ENCODE data around the gene DCHS1. TPM values are rescaled to one million over a fixed set of nuclear protein-coding genes. Genes with fewer than 3 reads are reported as not detected.

The DCHS1 gene
- total RNA-seq, 3 donors from 2014 or later: 3.5 to 38.8 (median 6.0) TPM

DNA sequence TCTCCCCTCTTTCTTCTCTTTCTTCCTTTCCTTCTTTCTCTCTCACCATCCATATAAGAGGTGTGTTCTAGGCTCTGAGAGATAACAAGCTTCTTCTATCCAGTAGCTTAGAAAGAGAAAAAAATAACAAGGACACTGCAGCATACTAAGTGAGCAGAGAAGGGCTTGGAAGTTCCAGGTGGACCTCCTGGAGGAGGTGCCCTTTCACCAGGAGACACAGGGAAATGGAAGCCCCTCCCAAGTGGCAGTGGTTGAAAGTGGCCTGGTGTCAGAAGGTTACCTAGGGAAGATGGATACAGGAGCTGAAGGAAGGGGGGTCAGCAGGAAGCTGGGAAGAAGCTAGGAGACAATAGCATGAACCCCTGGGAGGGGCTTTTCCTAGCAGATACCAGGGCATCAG is 5.5 kb downstream of the DCHS1 start:
- no peak for DNase-seq
- Histone ChIP-seq H3K4me3 (no peak overlapping the region), H3K4me1 (ENCODE audit: low read depth) (peaks cover 15% of the 10 kb centered on the region), H3K36me3 (ENCODE audit: low read depth) (no peaks in the 10 kb centered on the region), H3K9me3 (no peaks in the 10 kb centered on the region)
- no peak for ATAC-seq
- TF ChIP-seq, protein P1, sequence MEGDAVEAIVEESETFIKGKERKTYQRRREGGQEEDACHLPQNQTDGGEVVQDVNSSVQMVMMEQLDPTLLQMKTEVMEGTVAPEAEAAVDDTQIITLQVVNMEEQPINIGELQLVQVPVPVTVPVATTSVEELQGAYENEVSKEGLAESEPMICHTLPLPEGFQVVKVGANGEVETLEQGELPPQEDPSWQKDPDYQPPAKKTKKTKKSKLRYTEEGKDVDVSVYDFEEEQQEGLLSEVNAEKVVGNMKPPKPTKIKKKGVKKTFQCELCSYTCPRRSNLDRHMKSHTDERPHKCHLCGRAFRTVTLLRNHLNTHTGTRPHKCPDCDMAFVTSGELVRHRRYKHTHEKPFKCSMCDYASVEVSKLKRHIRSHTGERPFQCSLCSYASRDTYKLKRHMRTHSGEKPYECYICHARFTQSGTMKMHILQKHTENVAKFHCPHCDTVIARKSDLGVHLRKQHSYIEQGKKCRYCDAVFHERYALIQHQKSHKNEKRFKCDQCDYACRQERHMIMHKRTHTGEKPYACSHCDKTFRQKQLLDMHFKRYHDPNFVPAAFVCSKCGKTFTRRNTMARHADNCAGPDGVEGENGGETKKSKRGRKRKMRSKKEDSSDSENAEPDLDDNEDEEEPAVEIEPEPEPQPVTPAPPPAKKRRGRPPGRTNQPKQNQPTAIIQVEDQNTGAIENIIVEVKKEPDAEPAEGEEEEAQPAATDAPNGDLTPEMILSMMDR (IDR thresholded peaks at IDR 0.05): no peak
- intact Hi-C loops (cut with DNase I, micrococcal nuclease): no loop called here

DNA sequence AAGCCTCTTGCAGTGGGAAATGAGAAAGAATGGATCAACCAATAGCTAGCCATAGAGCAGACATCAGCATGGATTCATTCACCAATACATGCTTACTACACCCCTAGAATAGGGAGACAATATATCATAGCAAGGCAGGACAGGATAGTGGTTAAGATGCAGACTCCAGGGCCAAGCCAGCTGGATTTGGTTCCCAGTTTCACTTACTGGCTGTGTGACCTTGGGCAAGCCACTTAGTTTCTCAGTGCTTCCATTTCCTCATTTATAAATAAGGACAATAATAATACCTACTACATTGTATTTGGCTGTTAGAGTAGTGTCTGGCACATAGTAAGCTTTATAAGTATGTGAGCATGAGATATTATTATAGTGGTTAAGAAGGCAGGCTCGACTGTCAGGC is 7.1 kb downstream of the DCHS1 start:
- ATAC-seq: no peak
- intact Hi-C loops (cut with DNase I, micrococcal nuclease): no loop called here
- peaks cover 15% of the 10 kb centered on the region for H3K4me1 ChIP-seq (ENCODE audit: low read depth)
- no peak for DNase-seq
- H3K36me3 ChIP-seq (ENCODE audit: low read depth): no peaks in the 10 kb centered on the region
- H3K4me3 ChIP-seq: no peak overlapping the region
- no peaks in the 10 kb centered on the region for H3K9me3 ChIP-seq
- TF ChIP-seq, protein P1 (IDR thresholded peaks at IDR 0.05): no peak

DNA sequence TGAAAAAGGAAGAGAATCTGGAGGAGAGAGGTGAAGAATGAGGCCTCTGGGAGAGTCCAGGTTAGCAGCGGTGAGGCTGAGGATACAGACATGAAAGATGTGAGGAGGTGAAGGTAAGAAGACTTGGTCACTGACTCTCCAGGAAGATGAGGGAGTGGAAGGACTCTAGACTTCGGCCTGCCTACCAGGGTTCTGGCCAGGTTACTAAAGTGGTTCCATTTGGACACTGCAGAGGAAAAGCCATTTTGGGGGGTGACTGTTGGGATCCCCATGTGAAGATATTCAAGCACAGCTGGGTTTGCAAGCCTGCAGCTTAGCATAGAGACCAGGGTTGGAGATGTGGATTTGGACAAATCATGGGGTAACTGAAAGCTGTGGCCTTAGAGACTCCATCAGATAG is 7.8 kb downstream of the DCHS1 start:
- no peak for ATAC-seq
- H3K4me3 ChIP-seq: no peak overlapping the region
- no peaks in the 10 kb centered on the region for H3K9me3 ChIP-seq
- TF ChIP-seq, protein P1 (IDR thresholded peaks at IDR 0.05): no peak
- DNase-seq: no peak
- no peaks in the 10 kb centered on the region for H3K36me3 ChIP-seq (ENCODE audit: low read depth)
- intact Hi-C loops (cut with DNase I, micrococcal nuclease): no loop called here
- H3K4me1 ChIP-seq (ENCODE audit: low read depth): peaks cover 15% of the 10 kb centered on the region

DNA sequence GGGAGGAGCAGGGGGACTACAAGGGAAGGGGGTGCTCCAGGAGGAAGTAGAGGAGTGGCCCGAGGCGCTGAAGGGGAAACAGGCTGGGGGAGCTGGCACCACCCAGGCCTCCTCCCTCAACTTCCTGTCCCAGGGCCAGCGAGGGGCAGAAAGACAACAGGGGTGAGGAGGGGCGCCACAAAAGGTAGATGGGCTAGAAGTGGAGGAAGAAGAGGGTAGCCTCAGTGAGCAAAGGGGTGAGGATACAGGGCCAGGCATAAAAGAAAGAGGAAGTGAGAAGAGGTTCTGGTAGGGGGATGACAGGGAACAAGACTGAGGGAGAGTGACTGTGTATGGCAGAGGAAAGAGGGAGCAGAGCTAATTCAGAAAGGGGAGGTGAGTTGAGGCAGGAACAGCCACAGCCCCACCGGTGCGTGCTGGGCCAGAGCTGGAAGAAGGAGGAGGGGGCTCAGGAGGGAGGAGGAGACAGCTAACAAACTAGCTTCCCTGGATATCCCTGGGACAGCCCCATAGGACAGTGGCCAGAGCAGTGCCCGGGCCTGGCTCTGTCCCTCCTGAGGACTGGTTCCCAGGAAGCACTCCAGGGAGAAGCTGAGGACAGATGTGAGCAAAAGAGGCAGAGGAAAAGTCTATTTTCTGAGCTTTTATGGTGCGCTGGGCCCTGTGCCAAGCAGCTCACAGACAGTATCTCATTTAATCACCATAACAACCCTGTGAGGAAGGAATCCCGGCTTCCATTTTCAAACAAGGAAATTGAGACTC is 8.5 kb downstream of the DCHS1 start:
- TF ChIP-seq, protein P1 (IDR thresholded peaks at IDR 0.05): no peak
- Histone ChIP-seq H3K4me3 (no peak overlapping the region), H3K36me3 (ENCODE audit: low read depth) (no peaks in the 10 kb centered on the region), H3K4me1 (ENCODE audit: low read depth) (peaks cover 15% of the 10 kb centered on the region), H3K9me3 (no peaks in the 10 kb centered on the region)
- intact Hi-C loops (cut with DNase I, micrococcal nuclease): no loop called here
- peak; percentile 58 for ATAC-seq
- peak; percentile 38 to 72 (median 45) for DNase-seq

DNA sequence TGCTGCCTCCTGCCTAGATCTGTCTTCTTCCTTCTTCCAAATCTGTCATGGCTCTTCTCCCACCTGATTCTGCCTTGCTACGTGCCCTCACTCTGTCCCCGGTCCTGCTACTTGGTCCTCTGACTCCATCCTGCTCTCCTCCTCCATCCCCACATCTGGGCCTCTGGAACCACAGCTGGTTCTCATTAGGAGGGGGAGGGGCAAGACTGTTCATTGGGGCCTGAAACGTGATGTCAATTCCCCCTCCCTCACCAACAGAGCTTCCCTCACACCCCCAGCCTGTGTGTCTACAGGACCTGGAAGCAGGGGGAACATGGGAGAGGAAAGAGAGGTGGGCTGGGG is 9.1 kb downstream of the DCHS1 start:
- Histone ChIP-seq H3K4me3 (no peak overlapping the region), H3K4me1 (ENCODE audit: low read depth) (peaks cover 15% of the 10 kb centered on the region), H3K9me3 (no peaks in the 10 kb centered on the region), H3K36me3 (ENCODE audit: low read depth) (no peaks in the 10 kb centered on the region)
- peak in 2 of 3 donors; percentile 34 for DNase-seq
- TF ChIP-seq, protein P1 (IDR thresholded peaks at IDR 0.05): no peak
- peak; percentile 28 for ATAC-seq
- intact Hi-C loops (cut with DNase I, micrococcal nuclease): no loop called here
